GM12891 (cell line): Measurements from ENCODE around the gene ZNF581.

Experiments
- DNase-seq: peaks from one replicate; pipeline ENCODE4 v3.0.0; 2011; ENCODE audit warnings: low spot score; ENCODE audit not compliant: insufficient read length
- FAIRE-seq: peaks from 2 replicates; lab custom pipeline; 2011; peaks lifted over from hg19 to GRCh38; lab: Jason Lieb, UNC
- PAX5 ChIP-seq: IDR thresholded peaks from 2 replicates; pipeline ENCODE4 v1.6.1; 2011; ENCODE audit warnings: low read length, moderate library complexity, mild to moderate bottlenecking; ENCODE audit not compliant: insufficient read depth, severe bottlenecking
- POLR2A ChIP-seq: IDR thresholded peaks from 2 replicates; pipeline ENCODE4 v1.6.1; 2011; ENCODE audit warnings: low read depth, low read length, control low read depth
- POLR2AphosphoS5 ChIP-seq: IDR thresholded peaks from 2 replicates; pipeline ENCODE4 v1.6.1; 2011; ENCODE audit warnings: low read depth, low read length, control low read depth
- POU2F2 ChIP-seq: IDR thresholded peaks from 2 replicates; pipeline ENCODE4 v1.6.1; 2011; ENCODE audit warnings: low read depth, mild to moderate bottlenecking, control low read depth, low read length, moderate library complexity
- SPI1 ChIP-seq: IDR thresholded peaks from 2 replicates; pipeline ENCODE4 v1.6.1; 2011; ENCODE audit warnings: low read depth, low read length, control low read depth
- TAF1 ChIP-seq: IDR thresholded peaks from 2 replicates; pipeline ENCODE4 v1.6.1; 2011; ENCODE audit warnings: low read depth, low read length, control low read depth

Gene ZNF581

GRCh38 chr19:55661826-55662225 lies 18.4 kb downstream of the ZNF581 start:
- DNase-seq, result no peak
- TF ChIP-seq SPI1 (no peak), POU2F2 (no peak), PAX5 (no peak), TAF1 (no peak), POLR2A (no peak), POLR2AphosphoS5 (no peak)
- no peak for FAIRE-seq

- peak; percentile 5 for FAIRE-seq
- no peak for TF ChIP-seq POLR2A
- no peak for TF ChIP-seq POLR2AphosphoS5
- TF ChIP-seq TAF1, result no peak
- TF ChIP-seq PAX5, result no peak
- no peak for TF ChIP-seq POU2F2
- TF ChIP-seq SPI1, result no peak
- DNase-seq, result no peak
These were observed 20.5 kb downstream of the ZNF581 start for GRCh38 chr19:55663846-55664536.

GRCh38 chr19:55666343-55667005 lies 23.0 kb downstream of the ZNF581 start:
- FAIRE-seq (no peak), DNase-seq (no peak)
- no peak for TF ChIP-seq POLR2AphosphoS5
- no peak for TF ChIP-seq TAF1
- no peak for TF ChIP-seq SPI1
- TF ChIP-seq POLR2A, result no peak
- TF ChIP-seq POU2F2, result no peak
- no peak for TF ChIP-seq PAX5

GRCh38 chr19:55667006-55667381 lies 23.5 kb downstream of the ZNF581 start:
- DNase-seq (no peak), FAIRE-seq (no peak)
- no peak for TF ChIP-seq SPI1
- no peak for TF ChIP-seq POLR2A
- TF ChIP-seq TAF1, result no peak
- TF ChIP-seq POU2F2, result no peak
- TF ChIP-seq PAX5, result no peak
- no peak; the same call in 1 of the 2 replicates for TF ChIP-seq POLR2AphosphoS5

GRCh38 chr19:55667511-55667910 lies 24.1 kb downstream of the ZNF581 start:
- no peak for FAIRE-seq
- 0 out of 2 replicates have a peak, but pooled peaks have one; percentile 3 for TF ChIP-seq POU2F2
- TF ChIP-seq PAX5, result no peak
- TF ChIP-seq SPI1, result no peak
- no peak for TF ChIP-seq POLR2A
- no peak for DNase-seq

- DNase-seq (no peak), FAIRE-seq (no peak)
- no peak for TF ChIP-seq TAF1
- TF ChIP-seq POU2F2, result no peak
- peak; percentile 20; the same call in 1 of the 2 replicates for TF ChIP-seq POLR2A
- TF ChIP-seq PAX5, result no peak
- no peak for TF ChIP-seq SPI1
These were observed 24.5 kb downstream of the ZNF581 start for GRCh38 chr19:55667958-55668357.

GRCh38 chr19:55668603-55669348 lies 25.3 kb downstream of the ZNF581 start:
- no peak for DNase-seq
- TF ChIP-seq POLR2A (no peak), PAX5 (no peak), SPI1 (no peak), POU2F2 (no peak), POLR2AphosphoS5 (no peak), TAF1 (no peak)
- no peak for FAIRE-seq

GRCh38 chr19:55669418-55670279 lies 26.2 kb downstream of the ZNF581 start:
- DNase-seq (no peak), FAIRE-seq (no peak)
- no peak; the same call in 1 of the 2 replicates for TF ChIP-seq POLR2A
- no peak for TF ChIP-seq SPI1
- no peak for TF ChIP-seq POLR2AphosphoS5
- no peak for TF ChIP-seq PAX5
- no peak for TF ChIP-seq POU2F2
- no peak for TF ChIP-seq TAF1
